RWPE2 (cell line): Measurements from ENCODE around the gene IL36A.
A peak's percentile ranks its signal among the peaks of the same experiment; 100 is the strongest.

Source experiments
- ATAC-seq: fragments of 200-7000 bp; cut with Tn5 transposase; 3 replicates; pipeline ENCODE4 v1.9.1; 2021; ENCODE audit warnings: low read depth
- DNase-seq: peaks from one replicate; pipeline ENCODE4 v3.0.0-alpha.2; 2020; ENCODE audit warnings: low spot score
- H3K27ac ChIP-seq: fragments of 450-650 bp; 2 replicates; pipeline ENCODE4 v1.5.1; 2017; ENCODE audit warnings: mild to moderate bottlenecking; ENCODE audit not compliant: poor library complexity, severe bottlenecking
- H3K27me3 ChIP-seq: fragments of 250-450 bp; sonication (Bioruptor Pico); 2 replicates; pipeline ENCODE4 v1.5.1; 2021; ENCODE audit warnings: mild to moderate bottlenecking, moderate library complexity; ENCODE audit not compliant: insufficient read depth, poor library complexity, severe bottlenecking
- H3K36me3 ChIP-seq: fragments of 250-450 bp; sonication (Bioruptor Pico); 2 replicates; pipeline ENCODE4 v1.5.1; 2020; ENCODE audit warnings: low read depth, mild to moderate bottlenecking, moderate library complexity
- H3K4me1 ChIP-seq: fragments of 250-450 bp; sonication (Bioruptor Pico); 2 replicates; pipeline ENCODE4 v1.5.1; 2021; ENCODE audit warnings: mild to moderate bottlenecking, moderate library complexity; ENCODE audit not compliant: insufficient read depth, poor library complexity, severe bottlenecking
- H3K4me3 ChIP-seq: fragments of 250-450 bp; sonication (Bioruptor Pico); 2 replicates; pipeline ENCODE4 v1.5.1; 2021; ENCODE audit warnings: mild to moderate bottlenecking, moderate library complexity; ENCODE audit not compliant: severe bottlenecking
- H3K9me3 ChIP-seq: fragments of 250-450 bp; sonication (Bioruptor Pico); 2 replicates; pipeline ENCODE4 v1.5.1; 2021; ENCODE audit warnings: mild to moderate bottlenecking, moderate library complexity; ENCODE audit not compliant: severe bottlenecking
- TF ChIP-seq, protein P1 (sequence below): fragments of 450-650 bp; IDR thresholded peaks from one replicate; pipeline ENCODE4 v1.5.1; 2017; ENCODE audit warnings: mild to moderate bottlenecking, moderate library complexity; ENCODE audit not compliant: poor library complexity, severe bottlenecking

IL36A gene

GRCh38 chr2:112960230-112960825, 44.9 kb upstream of the IL36A start:
- Histone ChIP-seq H3K4me3 (no peak overlapping the region), H3K27me3 (no peaks in the 10 kb centered on the region), H3K4me1 (no peaks in the 10 kb centered on the region), H3K27ac (no peak overlapping the region), H3K9me3 (no peaks in the 10 kb centered on the region), H3K36me3 (no peaks in the 10 kb centered on the region)
- TF ChIP-seq, protein P1, sequence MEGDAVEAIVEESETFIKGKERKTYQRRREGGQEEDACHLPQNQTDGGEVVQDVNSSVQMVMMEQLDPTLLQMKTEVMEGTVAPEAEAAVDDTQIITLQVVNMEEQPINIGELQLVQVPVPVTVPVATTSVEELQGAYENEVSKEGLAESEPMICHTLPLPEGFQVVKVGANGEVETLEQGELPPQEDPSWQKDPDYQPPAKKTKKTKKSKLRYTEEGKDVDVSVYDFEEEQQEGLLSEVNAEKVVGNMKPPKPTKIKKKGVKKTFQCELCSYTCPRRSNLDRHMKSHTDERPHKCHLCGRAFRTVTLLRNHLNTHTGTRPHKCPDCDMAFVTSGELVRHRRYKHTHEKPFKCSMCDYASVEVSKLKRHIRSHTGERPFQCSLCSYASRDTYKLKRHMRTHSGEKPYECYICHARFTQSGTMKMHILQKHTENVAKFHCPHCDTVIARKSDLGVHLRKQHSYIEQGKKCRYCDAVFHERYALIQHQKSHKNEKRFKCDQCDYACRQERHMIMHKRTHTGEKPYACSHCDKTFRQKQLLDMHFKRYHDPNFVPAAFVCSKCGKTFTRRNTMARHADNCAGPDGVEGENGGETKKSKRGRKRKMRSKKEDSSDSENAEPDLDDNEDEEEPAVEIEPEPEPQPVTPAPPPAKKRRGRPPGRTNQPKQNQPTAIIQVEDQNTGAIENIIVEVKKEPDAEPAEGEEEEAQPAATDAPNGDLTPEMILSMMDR, result peak; percentile 9
- ATAC-seq, result no peak
- DNase-seq, result no peak

DNA sequence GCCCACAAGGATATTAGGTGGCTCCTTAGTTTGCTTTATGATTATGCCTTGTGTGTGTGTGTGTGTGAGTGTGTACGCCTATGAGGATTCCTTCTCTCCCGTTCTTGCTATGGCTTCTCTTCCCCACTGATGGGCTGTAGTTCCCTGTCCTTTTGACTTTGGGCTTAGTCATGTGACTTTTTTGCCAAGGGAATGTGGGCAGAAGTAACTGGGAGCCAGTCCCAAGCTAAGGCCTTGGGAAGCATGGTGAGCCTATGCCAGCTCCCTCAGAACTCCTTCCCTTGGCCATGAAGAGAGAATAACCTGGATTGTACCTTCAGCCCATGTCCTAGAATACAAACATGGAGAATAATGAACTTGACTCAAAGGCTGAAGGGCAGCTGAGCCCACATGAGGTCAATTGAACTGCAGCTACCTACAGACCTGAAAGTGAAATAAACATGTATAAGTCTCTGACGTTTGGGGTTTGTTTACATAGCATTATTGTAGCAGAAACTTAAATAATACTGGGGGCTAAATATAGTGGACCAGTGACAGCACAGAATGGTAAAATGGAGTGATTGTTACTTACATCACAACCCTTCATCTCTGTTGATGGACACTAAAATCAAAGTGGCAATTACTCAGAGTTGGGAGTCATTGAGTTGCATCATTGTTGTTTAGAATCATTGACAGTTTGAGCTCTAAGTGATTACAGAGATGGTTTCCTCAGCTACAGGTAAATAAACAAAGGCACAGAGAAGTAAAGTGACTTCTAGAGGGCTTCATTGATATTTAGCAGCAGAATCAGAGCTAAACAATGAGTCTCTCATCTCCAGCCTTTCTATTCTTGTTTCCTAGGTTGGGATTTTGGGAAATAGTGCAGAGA, 42.7 kb upstream of the IL36A start:
- H3K36me3 ChIP-seq, result no peaks in the 10 kb centered on the region
- H3K4me1 ChIP-seq, result no peaks in the 10 kb centered on the region
- H3K4me3 ChIP-seq, result no peak overlapping the region
- no peak for ATAC-seq
- H3K27ac ChIP-seq, result no peak overlapping the region
- no peak for DNase-seq
- TF ChIP-seq, protein P1, result no peak
- H3K27me3 ChIP-seq, result no peaks in the 10 kb centered on the region
- no peaks in the 10 kb centered on the region for H3K9me3 ChIP-seq

DNA sequence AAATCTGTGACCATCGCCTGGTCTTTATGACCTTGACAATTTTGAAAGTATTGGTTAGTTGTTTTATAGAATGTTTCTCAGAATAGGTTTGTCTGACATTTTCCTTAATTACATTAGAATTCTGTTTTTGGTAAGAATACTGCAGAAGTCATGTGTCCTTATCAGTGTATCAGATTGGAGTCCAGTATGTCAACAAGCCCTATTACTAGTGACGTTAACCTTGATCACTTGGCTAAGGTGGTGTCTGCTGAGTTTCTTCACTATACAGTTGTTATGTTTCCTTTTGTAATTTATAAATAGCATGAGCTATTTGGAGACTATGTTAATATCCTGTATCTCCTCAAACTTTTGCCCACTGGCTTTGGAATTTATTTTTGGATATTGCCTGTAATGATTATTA, 38.2 kb upstream of the IL36A start:
- ATAC-seq, result no peak
- no peaks in the 10 kb centered on the region for H3K4me1 ChIP-seq
- DNase-seq, result no peak
- no peaks in the 10 kb centered on the region for H3K27me3 ChIP-seq
- H3K36me3 ChIP-seq, result no peaks in the 10 kb centered on the region
- H3K4me3 ChIP-seq, result no peak overlapping the region
- no peak overlapping the region for H3K27ac ChIP-seq
- no peaks in the 10 kb centered on the region for H3K9me3 ChIP-seq
- TF ChIP-seq, protein P1, result no peak

DNA sequence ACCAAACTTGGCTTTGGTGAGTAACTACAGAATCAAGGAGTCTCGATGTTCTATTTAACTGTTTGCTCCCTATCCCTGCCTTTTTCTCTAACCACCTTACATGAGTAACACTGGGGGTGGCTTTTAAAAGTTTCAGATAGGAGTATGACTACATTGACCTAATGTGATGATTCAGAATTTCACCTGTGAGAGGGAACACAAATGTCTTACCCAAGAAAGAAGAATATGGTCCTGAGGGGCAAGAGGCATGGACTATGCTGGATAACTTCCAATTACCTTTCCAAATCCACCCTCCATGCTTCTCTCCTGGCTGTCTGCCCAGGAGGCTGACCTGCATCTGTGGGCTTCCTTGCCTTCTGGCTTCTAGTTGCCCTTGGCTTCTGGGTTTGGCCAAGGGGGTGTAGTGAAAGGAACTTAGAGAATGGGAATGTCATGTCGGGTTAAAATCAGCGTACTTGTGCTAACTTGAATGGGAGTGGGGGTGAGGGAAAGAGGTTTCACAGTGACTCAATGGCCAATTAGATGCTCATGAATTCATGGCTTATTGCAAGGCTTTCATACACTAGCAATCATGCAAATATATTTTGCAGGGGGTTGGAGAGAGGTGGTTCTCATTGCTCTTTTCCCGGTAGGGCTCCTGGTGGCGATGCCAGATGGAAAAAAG, 32.7 kb upstream of the IL36A start:
- H3K36me3 ChIP-seq, result no peaks in the 10 kb centered on the region
- no peaks in the 10 kb centered on the region for H3K9me3 ChIP-seq
- TF ChIP-seq, protein P1, result no peak
- peak overlapping the region; percentile 16 for H3K27ac ChIP-seq
- peaks cover 5% of the 10 kb centered on the region for H3K4me1 ChIP-seq
- no peak overlapping the region for H3K4me3 ChIP-seq
- H3K27me3 ChIP-seq, result no peaks in the 10 kb centered on the region
- DNase-seq (no peak), ATAC-seq (peak; percentile 83)
